ENCODE data around the gene ARHGAP24. TPM values are rescaled to one million over a fixed set of nuclear protein-coding genes. Genes with fewer than 3 reads are reported as not detected.

The ARHGAP24 gene
- total and polyA plus RNA-seq, 2 of the 13 experiments (the other 11 are each of a cell fraction or from before 2014, with no cell fraction given): 0.07 to 0.55 TPM

DNA sequence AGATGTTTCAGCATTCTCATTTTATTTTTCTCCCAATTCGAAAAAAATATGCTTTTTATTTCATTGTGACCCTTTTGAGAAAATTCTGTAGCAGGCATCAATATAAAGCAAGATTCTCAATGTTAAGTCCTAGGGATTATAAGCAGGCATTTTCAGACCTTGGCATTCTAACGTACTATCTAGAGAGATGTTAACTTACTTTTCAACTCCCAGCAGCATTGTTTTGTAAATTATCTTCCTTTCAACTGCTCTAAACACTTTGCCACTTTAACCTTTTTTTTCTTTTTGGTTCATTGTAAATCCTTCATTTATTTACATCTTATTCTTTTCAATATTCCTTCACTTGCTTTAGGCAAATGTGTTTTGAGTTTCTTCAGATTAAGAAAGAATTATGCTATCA lies 333.2 kb downstream of the ARHGAP24 start (continued):
- TF ChIP-seq, protein P1, sequence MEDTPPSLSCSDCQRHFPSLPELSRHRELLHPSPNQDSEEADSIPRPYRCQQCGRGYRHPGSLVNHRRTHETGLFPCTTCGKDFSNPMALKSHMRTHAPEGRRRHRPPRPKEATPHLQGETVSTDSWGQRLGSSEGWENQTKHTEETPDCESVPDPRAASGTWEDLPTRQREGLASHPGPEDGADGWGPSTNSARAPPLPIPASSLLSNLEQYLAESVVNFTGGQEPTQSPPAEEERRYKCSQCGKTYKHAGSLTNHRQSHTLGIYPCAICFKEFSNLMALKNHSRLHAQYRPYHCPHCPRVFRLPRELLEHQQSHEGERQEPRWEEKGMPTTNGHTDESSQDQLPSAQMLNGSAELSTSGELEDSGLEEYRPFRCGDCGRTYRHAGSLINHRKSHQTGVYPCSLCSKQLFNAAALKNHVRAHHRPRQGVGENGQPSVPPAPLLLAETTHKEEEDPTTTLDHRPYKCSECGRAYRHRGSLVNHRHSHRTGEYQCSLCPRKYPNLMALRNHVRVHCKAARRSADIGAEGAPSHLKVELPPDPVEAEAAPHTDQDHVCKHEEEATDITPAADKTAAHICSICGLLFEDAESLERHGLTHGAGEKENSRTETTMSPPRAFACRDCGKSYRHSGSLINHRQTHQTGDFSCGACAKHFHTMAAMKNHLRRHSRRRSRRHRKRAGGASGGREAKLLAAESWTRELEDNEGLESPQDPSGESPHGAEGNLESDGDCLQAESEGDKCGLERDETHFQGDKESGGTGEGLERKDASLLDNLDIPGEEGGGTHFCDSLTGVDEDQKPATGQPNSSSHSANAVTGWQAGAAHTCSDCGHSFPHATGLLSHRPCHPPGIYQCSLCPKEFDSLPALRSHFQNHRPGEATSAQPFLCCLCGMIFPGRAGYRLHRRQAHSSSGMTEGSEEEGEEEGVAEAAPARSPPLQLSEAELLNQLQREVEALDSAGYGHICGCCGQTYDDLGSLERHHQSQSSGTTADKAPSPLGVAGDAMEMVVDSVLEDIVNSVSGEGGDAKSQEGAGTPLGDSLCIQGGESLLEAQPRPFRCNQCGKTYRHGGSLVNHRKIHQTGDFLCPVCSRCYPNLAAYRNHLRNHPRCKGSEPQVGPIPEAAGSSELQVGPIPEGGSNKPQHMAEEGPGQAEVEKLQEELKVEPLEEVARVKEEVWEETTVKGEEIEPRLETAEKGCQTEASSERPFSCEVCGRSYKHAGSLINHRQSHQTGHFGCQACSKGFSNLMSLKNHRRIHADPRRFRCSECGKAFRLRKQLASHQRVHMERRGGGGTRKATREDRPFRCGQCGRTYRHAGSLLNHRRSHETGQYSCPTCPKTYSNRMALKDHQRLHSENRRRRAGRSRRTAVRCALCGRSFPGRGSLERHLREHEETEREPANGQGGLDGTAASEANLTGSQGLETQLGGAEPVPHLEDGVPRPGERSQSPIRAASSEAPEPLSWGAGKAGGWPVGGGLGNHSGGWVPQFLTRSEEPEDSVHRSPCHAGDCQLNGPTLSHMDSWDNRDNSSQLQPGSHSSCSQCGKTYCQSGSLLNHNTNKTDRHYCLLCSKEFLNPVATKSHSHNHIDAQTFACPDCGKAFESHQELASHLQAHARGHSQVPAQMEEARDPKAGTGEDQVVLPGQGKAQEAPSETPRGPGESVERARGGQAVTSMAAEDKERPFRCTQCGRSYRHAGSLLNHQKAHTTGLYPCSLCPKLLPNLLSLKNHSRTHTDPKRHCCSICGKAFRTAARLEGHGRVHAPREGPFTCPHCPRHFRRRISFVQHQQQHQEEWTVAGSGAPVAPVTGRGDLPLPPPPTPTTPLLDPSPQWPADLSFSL (CRISPR knock-in tag; IDR thresholded peaks at IDR 0.05): no peak
- TF ChIP-seq SIX1 (CRISPR knock-in tag; IDR thresholded peaks at IDR 0.05; ENCODE audit: borderline replicate concordance) (no peak), ZNF382 (CRISPR knock-in tag; IDR thresholded peaks at IDR 0.05; ENCODE audit: borderline replicate concordance) (no peak)
- TF ChIP-seq, protein P2, sequence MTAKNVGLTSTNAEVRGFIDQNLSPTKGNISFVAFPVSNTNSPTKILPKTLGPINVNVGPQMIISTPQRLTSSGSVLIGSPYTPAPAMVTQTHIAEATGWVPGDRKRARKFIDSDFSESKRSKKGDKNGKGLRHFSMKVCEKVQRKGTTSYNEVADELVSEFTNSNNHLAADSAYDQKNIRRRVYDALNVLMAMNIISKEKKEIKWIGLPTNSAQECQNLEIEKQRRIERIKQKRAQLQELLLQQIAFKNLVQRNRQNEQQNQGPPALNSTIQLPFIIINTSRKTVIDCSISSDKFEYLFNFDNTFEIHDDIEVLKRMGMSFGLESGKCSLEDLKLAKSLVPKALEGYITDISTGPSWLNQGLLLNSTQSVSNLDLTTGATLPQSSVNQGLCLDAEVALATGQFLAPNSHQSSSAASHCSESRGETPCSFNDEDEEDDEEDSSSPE (CRISPR knock-in tag; IDR thresholded peaks at IDR 0.05): no peak

- no peaks in the 10 kb centered on the region for H3K79me2 ChIP-seq (ENCODE audit: insufficient read depth, low read length)
- H3K9ac ChIP-seq (ENCODE audit: insufficient read depth, low read depth, low read length): no peak overlapping the region
- BruUV-seq (replicated peaks): no TSS peak
- DNase-seq (ENCODE audit: low spot score) (no peak), ATAC-seq (no peak), FAIRE-seq (no peak)
- CTCF ChIA-PET (ENCODE audit: low intra/inter-chr PET ratio, low total read pairs): no interaction called here
- no peaks in the 10 kb centered on the region for H3K36me3 ChIP-seq (replicated peaks in 1 of 2; ENCODE audit: control insufficient read depth in 1 of 2, insufficient read depth in 2 of 2, low read length in 2 of 2)
- H3K4me3 ChIP-seq (replicated peaks in 1 of 3; ENCODE audit: insufficient read depth in 1 of 3, low read depth in 2 of 3, low read length in 3 of 3): no peak overlapping the region
- in situ Hi-C loops (cut with HindIII; ENCODE audit: extremely low pct_ligation_motif_present, low pct_unique_long_range_greater_than_20kb) (no loop called here), intact Hi-C loops (cut with micrococcal nuclease; ENCODE audit: unreplicated experiment) (no loop called here)
- H3K27ac ChIP-seq (ENCODE audit: extremely low read length, insufficient read depth, low read length): no peak overlapping the region
- no peak overlapping the region for H2AFZ ChIP-seq (ENCODE audit: low read length)
- no peaks in the 10 kb centered on the region for H3K27me3 ChIP-seq (ENCODE audit: control insufficient read depth in 1 of 2, insufficient read depth in 2 of 2, low read length in 2 of 2)
- no peaks in the 10 kb centered on the region for H3K4me1 ChIP-seq (ENCODE audit: insufficient read depth, low read length)
- H4K20me1 ChIP-seq (ENCODE audit: insufficient read depth, low read length): no peaks in the 10 kb centered on the region
- no peaks in the 10 kb centered on the region for H3K9me3 ChIP-seq (ENCODE audit: low read length)
- no peak overlapping the region for H3K4me2 ChIP-seq (ENCODE audit: low read depth, low read length)
- POLR2A ChIA-PET: no interaction called here
- TF ChIP-seq SUZ12 (IDR thresholded peaks at IDR 0.05; ENCODE audit: low read depth, low read length): no peak
- no peak for TF ChIP-seq TEAD2 (CRISPR knock-in tag; IDR thresholded peaks at IDR 0.05)
- no peak for TF ChIP-seq CCAR2 (optimal IDR thresholded peaks at IDR 0.05; ENCODE audit: low read depth, low read length)
- no peak for TF ChIP-seq ZNF335 (CRISPR knock-in tag; IDR thresholded peaks at IDR 0.05)
- no peak for TF ChIP-seq ZNF562 (CRISPR knock-in tag; IDR thresholded peaks at IDR 0.05; ENCODE audit: borderline replicate concordance)
- no peak for TF ChIP-seq NFYB (CRISPR knock-in tag; IDR thresholded peaks at IDR 0.05)
- TF ChIP-seq MEIS2 (CRISPR knock-in tag; IDR thresholded peaks at IDR 0.05): no peak
- TF ChIP-seq TFDP1 (CRISPR knock-in tag; IDR thresholded peaks at IDR 0.05; ENCODE audit: borderline replicate concordance): no peak
- no peak for TF ChIP-seq NBN (conservative IDR thresholded peaks at IDR 0.05)
- no peak for TF ChIP-seq DMTF1 (CRISPR knock-in tag; IDR thresholded peaks at IDR 0.05)
Measured at GRCh38 chr4:85808864-85809263, 333.9 kb downstream of the ARHGAP24 start.

Data from HepG2 (cell line).